ENCODE results near the gene DNAJB14. TPM values are rescaled to one million over a fixed set of nuclear protein-coding genes. Genes with fewer than 3 reads are reported as not detected.

Gene DNAJB14
- total RNA-seq (2014; rRNA removed; shearing (Covaris generic)) (24.9 and 26.7 TPM in 2 replicates), polyA plus RNA-seq (2016; fragmentation: Nextera tagmentation; extraction: Ambion mirVana) (27.3 and 29.3 TPM in 2 replicates)
- long read RNA-seq, full-length matches to known transcripts, result 6 of 9 reads
- long read RNA-seq, partial matches to known transcripts, result 2 of 9 reads
- long read RNA-seq, other reads (novel, unspliced or antisense), result 1 of 9 reads

DNA sequence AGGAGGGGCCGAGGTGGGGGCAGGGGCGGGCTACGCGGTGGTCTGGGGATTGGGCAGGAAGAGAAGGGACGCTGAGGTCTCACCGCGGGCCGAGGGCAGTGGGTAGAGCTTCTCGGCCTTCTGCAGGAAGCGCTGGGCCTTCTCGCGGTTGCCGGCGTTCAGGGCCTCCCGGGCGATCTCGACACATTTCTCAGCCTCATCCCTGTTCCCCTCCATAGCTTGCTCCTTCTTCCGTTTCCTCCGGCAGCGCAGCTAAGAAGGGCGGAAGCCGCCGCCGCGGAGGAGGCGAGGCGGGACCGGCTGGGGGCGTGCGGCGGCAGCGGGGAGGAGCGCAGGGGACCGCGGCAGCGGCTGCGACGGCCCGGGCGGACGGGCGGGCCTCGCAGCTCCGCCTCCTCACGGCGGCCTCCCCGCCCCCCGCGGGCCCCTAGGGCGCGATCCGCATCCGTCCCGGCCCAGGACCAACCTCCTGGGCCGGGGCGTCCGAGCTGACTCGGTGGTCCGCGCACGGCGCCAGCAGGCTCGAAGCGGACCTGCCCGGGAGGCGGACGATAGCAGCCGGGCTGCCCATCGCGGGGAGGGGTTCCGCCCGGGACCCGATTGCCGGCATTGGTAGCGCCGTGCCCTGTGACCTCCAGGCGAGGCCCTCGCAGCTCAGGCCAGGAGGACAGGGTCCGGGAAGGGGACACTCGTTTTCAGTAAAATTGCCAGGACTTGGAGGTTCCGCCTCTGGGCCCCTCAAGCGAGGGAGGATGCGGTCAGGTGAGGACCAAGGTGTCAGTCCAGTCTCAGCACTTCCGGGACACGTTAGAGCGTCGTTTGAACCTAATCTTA lies at the start of gene DNAJB14:
TSS of gene DNAJB14 (minus strand) at position 263 of the 834 bp plus-strand sequence. CDS start at position 216, 47 bp downstream.
- Histone ChIP-seq H4K20me1 (replicated peaks; ENCODE audit: insufficient read depth) (peaks cover 26% of the 10 kb centered on the region), H3K36me3 (ENCODE audit: insufficient read depth) (peaks cover 12% of the 10 kb centered on the region), H3K4me1 (ENCODE audit: insufficient read depth) (peaks cover 42% of the 10 kb centered on the region), H3K27me3 (ENCODE audit: insufficient read depth) (no peaks in the 10 kb centered on the region), H3K9me2 (ENCODE audit: insufficient read depth) (no peaks in the 10 kb centered on the region), H3K79me2 (replicated peaks; ENCODE audit: insufficient read depth) (peaks cover 70% of the 10 kb centered on the region), H2AFZ (no peak within 1 kb of the TSS), H3K27ac (ENCODE audit: low read depth) (peak within 1 kb of the TSS; percentile 100), H3K4me3 (peak within 1 kb of the TSS; percentile 96), H3F3A (replicated peaks; ENCODE audit: low read depth) (peaks cover 29% of the 10 kb centered on the region), H3K4me2 (peak within 1 kb of the TSS; percentile 92)
- H3K36me3 Mint-ChIP-seq (ENCODE audit: low read depth), result peaks cover 12% of the 10 kb centered on the region
- no peak for TF ChIP-seq EZH2phosphoT487 (IDR thresholded peaks at IDR 0.05; ENCODE audit: unreplicated experiment)
- TF ChIP-seq POLR2AphosphoS5 (IDR thresholded peaks at IDR 0.05; ENCODE audit: low read depth), result peak; percentile 24
- 0 out of 2 replicates have a peak, but pooled peaks have one; percentile 8 for TF ChIP-seq CREB1 (CRISPR knock-in tag; IDR thresholded peaks at IDR 0.05; ENCODE audit: low read depth)
- H3K27ac Mint-ChIP-seq, result peak within 1 kb of the TSS; percentile 99
- DNase-seq (ENCODE audit: low spot score), result peak; percentile 79
- peaks cover 32% of the 10 kb centered on the region for H3K4me1 Mint-ChIP-seq
- peak; percentile 49 for ATAC-seq
- peak within 1 kb of the TSS; percentile 100; the same call in 2 of the 3 replicates for H3K4me3 Mint-ChIP-seq
- no peaks in the 10 kb centered on the region for H3K9me3 Mint-ChIP-seq
- peaks cover 12% of the 10 kb centered on the region for H3K27me3 Mint-ChIP-seq (ENCODE audit: insufficient read depth, low read depth, poor library complexity)

DNA sequence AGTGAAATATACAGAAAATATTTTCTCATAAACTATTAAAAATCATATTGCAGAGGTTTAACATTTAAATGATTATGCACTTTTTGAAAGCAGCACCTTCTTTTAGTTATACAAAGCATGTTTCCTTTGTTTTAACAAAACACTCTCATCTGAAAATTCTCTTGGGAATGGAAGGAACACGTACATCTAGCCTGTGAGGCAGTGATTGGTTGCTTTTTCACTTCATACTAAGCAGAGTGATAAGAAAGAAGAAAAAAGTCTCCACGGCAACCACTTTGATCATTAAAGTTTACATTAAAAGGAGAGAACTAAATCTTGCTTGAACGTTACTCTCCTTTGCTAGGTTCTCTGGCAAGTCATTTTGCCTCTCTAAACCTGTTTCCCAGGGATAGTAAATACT lies 45.3 kb upstream of the DNAJB14 start:
- no peak for TF ChIP-seq JUNB (IDR thresholded peaks at IDR 0.05; ENCODE audit: unreplicated experiment)
- TF ChIP-seq, protein P1, sequence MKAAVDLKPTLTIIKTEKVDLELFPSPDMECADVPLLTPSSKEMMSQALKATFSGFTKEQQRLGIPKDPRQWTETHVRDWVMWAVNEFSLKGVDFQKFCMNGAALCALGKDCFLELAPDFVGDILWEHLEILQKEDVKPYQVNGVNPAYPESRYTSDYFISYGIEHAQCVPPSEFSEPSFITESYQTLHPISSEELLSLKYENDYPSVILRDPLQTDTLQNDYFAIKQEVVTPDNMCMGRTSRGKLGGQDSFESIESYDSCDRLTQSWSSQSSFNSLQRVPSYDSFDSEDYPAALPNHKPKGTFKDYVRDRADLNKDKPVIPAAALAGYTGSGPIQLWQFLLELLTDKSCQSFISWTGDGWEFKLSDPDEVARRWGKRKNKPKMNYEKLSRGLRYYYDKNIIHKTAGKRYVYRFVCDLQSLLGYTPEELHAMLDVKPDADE (IDR thresholded peaks at IDR 0.05), result no peak
- no peak for TF ChIP-seq EZH2phosphoT487 (IDR thresholded peaks at IDR 0.05; ENCODE audit: unreplicated experiment)
- no peak for TF ChIP-seq CREB1 (CRISPR knock-in tag; IDR thresholded peaks at IDR 0.05; ENCODE audit: low read depth)
- no peak for TF ChIP-seq POLR2AphosphoS5 (IDR thresholded peaks at IDR 0.05; ENCODE audit: low read depth)
- TF ChIP-seq, protein P2, sequence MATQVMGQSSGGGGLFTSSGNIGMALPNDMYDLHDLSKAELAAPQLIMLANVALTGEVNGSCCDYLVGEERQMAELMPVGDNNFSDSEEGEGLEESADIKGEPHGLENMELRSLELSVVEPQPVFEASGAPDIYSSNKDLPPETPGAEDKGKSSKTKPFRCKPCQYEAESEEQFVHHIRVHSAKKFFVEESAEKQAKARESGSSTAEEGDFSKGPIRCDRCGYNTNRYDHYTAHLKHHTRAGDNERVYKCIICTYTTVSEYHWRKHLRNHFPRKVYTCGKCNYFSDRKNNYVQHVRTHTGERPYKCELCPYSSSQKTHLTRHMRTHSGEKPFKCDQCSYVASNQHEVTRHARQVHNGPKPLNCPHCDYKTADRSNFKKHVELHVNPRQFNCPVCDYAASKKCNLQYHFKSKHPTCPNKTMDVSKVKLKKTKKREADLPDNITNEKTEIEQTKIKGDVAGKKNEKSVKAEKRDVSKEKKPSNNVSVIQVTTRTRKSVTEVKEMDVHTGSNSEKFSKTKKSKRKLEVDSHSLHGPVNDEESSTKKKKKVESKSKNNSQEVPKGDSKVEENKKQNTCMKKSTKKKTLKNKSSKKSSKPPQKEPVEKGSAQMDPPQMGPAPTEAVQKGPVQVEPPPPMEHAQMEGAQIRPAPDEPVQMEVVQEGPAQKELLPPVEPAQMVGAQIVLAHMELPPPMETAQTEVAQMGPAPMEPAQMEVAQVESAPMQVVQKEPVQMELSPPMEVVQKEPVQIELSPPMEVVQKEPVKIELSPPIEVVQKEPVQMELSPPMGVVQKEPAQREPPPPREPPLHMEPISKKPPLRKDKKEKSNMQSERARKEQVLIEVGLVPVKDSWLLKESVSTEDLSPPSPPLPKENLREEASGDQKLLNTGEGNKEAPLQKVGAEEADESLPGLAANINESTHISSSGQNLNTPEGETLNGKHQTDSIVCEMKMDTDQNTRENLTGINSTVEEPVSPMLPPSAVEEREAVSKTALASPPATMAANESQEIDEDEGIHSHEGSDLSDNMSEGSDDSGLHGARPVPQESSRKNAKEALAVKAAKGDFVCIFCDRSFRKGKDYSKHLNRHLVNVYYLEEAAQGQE (IDR thresholded peaks at IDR 0.05; ENCODE audit: unreplicated experiment), result no peak
- TF ChIP-seq, protein P3, sequence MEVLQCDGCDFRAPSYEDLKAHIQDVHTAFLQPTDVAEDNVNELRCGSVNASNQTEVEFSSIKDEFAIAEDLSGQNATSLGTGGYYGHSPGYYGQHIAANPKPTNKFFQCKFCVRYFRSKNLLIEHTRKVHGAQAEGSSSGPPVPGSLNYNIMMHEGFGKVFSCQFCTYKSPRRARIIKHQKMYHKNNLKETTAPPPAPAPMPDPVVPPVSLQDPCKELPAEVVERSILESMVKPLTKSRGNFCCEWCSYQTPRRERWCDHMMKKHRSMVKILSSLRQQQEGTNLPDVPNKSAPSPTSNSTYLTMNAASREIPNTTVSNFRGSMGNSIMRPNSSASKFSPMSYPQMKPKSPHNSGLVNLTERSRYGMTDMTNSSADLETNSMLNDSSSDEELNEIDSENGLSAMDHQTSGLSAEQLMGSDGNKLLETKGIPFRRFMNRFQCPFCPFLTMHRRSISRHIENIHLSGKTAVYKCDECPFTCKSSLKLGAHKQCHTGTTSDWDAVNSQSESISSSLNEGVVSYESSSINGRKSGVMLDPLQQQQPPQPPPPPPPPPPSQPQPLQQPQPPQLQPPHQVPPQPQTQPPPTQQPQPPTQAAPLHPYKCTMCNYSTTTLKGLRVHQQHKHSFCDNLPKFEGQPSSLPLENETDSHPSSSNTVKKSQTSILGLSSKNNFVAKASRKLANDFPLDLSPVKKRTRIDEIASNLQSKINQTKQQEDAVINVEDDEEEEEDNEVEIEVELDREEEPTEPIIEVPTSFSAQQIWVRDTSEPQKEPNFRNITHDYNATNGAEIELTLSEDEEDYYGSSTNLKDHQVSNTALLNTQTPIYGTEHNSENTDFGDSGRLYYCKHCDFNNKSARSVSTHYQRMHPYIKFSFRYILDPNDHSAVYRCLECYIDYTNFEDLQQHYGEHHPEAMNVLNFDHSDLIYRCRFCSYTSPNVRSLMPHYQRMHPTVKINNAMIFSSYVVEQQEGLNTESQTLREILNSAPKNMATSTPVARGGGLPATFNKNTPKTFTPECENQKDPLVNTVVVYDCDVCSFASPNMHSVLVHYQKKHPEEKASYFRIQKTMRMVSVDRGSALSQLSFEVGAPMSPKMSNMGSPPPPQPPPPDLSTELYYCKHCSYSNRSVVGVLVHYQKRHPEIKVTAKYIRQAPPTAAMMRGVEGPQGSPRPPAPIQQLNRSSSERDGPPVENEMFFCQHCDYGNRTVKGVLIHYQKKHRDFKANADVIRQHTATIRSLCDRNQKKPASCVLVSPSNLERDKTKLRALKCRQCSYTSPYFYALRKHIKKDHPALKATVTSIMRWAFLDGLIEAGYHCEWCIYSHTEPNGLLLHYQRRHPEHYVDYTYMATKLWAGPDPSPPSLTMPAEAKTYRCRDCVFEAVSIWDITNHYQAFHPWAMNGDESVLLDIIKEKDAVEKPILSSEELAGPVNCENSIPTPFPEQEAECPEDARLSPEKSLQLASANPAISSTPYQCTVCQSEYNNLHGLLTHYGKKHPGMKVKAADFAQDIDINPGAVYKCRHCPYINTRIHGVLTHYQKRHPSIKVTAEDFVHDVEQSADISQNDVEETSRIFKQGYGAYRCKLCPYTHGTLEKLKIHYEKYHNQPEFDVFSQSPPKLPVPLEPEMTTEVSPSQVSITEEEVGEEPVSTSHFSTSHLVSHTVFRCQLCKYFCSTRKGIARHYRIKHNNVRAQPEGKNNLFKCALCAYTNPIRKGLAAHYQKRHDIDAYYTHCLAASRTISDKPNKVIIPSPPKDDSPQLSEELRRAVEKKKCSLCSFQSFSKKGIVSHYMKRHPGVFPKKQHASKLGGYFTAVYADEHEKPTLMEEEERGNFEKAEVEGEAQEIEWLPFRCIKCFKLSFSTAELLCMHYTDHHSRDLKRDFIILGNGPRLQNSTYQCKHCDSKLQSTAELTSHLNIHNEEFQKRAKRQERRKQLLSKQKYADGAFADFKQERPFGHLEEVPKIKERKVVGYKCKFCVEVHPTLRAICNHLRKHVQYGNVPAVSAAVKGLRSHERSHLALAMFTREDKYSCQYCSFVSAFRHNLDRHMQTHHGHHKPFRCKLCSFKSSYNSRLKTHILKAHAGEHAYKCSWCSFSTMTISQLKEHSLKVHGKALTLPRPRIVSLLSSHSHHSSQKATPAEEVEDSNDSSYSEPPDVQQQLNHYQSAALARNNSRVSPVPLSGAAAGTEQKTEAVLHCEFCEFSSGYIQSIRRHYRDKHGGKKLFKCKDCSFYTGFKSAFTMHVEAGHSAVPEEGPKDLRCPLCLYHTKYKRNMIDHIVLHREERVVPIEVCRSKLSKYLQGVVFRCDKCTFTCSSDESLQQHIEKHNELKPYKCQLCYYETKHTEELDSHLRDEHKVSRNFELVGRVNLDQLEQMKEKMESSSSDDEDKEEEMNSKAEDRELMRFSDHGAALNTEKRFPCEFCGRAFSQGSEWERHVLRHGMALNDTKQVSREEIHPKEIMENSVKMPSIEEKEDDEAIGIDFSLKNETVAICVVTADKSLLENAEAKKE (CRISPR knock-in tag; IDR thresholded peaks at IDR 0.05), result no peak
- Mint-ChIP-seq H3K4me1 (no peaks in the 10 kb centered on the region), H3K27me3 (ENCODE audit: insufficient read depth, low read depth, poor library complexity) (peaks cover 2% of the 10 kb centered on the region)

More for the DNA sequence above, 45.3 kb upstream of the DNAJB14 start:
- no peak overlapping the region for H3K4me3 Mint-ChIP-seq
- no peak overlapping the region for H3K27ac Mint-ChIP-seq
- no peaks in the 10 kb centered on the region for H3K27me3 ChIP-seq (ENCODE audit: insufficient read depth)
- H3F3A ChIP-seq (replicated peaks; ENCODE audit: low read depth), result no peaks in the 10 kb centered on the region
- H4K20me1 ChIP-seq (replicated peaks; ENCODE audit: insufficient read depth), result no peaks in the 10 kb centered on the region
- H3K4me2 ChIP-seq, result no peak overlapping the region
- DNase-seq (ENCODE audit: low spot score), result no peak
- H3K9me2 ChIP-seq (ENCODE audit: insufficient read depth), result no peaks in the 10 kb centered on the region
- H3K36me3 Mint-ChIP-seq (ENCODE audit: low read depth), result no peaks in the 10 kb centered on the region
- no peaks in the 10 kb centered on the region for H3K79me2 ChIP-seq (replicated peaks; ENCODE audit: insufficient read depth)
- no peak for ATAC-seq
- no peaks in the 10 kb centered on the region for H3K36me3 ChIP-seq (ENCODE audit: insufficient read depth)
- no peaks in the 10 kb centered on the region for H3K9me3 Mint-ChIP-seq
- no peak overlapping the region for H3K27ac ChIP-seq (ENCODE audit: low read depth)
- no peak overlapping the region for H3K4me3 ChIP-seq
- no peaks in the 10 kb centered on the region for H3K4me1 ChIP-seq (ENCODE audit: insufficient read depth)
- peak overlapping the region; percentile 15; the same call in 1 of the 2 replicates for H2AFZ ChIP-seq
